T-helper 22 cell (primary cell): Measurements from ENCODE around the gene MGRN1.

Experiments used
- DNase-seq: peaks from one replicate; pipeline ENCODE4 v3.0.0-alpha.2; 2020; ENCODE audit warnings: low read depth

Gene MGRN1

DNA sequence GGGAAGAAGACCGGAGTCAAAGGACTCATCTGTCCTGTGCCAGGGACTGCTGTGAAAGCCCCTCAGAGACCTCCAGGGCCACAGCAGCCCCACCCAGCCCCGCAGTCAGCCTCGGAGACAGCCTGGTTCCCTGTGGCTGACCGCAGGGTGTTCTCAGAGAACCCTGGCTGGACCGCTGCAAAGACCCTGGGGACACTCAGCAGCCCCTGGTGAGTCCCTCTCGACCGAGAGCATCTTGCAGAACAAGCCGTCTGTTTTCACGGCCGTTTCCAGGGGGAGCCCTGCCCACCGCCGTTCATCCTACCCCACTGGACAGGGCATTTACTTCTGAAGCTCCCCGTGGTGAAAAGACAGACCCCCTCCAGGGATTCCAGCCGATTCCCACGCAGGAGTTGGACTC, 20.2 kb upstream of the MGRN1 start:
- no peak for DNase-seq

DNA sequence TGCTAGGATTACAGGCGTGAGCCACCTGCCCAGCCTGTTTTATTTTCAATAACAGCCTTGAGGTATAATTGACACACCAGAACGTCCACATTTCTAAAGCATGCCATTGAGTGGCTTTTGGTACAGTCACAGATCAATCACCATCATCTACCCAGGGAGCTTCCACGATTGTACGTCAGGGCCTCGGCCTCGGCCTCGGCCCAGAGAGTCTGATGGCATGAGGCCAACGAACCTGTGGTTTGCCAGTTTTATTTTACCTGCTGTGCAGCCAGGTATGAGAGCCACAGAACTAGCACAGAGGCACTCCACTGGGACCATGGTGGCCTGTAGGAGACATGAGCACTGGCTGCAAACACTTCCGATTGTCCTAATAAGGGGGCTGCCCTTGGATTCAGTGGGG, 18.3 kb upstream of the MGRN1 start:
- no peak for DNase-seq

DNA sequence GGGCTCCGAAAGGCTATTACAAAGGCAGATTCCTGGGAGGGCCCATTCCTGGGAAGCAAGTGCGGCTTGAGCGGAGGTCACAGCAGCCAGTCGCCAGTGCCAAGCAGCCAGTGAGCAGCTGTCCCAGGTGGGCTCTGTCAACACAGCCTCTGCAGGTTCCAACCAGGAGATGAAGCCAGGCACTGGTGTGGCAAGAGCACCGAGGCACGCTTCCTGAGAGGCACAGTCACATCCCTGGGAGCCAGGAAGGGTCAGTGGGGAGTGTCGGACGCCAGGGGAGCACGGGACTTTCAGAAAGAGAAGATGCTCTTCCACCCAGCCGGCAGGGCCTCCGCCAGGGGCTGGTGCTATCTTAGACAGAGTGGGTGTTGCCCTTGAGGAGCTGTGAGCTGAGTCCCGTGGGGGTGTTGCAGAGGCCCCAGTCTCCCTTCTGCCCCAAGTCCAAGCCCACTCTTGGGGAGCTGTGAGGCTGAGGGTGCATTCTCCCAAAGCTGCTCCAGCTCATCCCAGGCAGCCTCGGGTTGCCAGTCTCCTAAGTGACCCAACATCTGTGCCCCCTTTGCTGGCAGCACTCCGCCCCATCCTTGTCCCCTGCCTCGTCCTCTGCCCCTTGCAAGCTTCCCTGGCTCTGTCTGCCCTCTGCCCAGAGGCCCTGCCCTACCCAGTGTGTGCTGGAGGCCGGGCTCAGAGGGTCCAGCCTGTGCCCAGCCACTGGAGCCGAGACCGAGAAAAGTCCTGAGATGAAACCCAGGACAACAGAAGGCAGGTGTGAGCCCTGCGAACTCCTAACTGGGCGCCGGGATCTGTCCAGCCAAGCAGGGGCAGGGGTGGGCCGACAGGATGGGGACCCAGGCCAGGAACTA, 16.6 kb upstream of the MGRN1 start:
- DNase-seq, result no peak

DNA sequence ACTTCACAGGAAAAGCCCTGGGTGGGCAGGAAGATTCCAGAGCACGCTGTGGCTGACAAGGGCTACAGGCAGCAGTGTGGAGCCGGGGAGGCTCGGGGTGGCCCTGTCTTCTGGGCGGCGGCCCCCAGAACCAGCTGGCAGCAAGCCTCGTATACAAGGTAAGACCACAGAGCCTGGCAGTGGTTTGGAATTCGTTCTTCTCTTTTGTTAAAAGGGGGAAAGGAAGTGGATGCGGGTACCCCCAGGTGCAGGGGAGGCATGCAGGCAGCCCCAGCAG, 16.0 kb upstream of the MGRN1 start:
- DNase-seq, result no peak

DNA sequence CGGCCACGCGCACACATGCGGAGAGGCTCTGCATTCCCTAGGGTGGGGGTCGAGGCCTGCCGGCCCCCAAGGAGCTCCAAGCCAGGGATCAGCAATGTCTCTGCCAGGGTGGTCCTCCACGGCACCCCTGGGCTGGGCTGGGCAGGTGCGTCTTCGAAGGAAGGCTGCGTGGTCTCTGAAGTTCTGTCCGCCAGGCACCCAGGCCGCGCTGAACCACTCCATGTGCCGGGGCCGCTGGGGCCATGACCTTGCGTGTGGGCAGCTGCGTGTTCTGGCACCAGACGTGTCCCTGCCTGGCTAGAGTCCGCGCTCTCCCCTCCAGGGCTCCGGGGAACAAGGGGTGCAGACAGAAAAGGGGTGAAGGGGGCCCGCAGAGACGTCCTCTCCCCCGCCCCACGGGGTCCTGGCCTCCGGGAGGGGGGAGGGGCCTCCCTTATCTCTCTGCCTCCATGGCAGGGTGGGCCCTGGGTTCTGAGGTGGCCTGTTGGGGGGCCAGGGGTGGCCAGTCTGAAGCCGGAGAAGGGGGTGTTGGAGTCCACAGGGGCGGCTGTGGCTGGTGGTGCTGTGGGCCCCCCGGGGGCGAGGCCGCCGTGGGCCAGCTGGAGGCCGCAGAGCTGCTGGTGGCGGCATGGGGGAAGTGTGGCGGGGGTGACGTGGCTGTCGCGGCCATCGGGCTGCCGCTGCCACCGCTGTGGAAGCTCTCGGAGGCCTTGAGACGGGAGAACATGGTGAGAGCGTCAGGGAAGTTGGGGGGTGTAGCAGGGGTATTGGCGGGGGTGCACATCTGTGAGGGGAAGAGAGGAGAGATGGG, 15.2 kb upstream of the MGRN1 start:
- DNase-seq, result no peak

DNA sequence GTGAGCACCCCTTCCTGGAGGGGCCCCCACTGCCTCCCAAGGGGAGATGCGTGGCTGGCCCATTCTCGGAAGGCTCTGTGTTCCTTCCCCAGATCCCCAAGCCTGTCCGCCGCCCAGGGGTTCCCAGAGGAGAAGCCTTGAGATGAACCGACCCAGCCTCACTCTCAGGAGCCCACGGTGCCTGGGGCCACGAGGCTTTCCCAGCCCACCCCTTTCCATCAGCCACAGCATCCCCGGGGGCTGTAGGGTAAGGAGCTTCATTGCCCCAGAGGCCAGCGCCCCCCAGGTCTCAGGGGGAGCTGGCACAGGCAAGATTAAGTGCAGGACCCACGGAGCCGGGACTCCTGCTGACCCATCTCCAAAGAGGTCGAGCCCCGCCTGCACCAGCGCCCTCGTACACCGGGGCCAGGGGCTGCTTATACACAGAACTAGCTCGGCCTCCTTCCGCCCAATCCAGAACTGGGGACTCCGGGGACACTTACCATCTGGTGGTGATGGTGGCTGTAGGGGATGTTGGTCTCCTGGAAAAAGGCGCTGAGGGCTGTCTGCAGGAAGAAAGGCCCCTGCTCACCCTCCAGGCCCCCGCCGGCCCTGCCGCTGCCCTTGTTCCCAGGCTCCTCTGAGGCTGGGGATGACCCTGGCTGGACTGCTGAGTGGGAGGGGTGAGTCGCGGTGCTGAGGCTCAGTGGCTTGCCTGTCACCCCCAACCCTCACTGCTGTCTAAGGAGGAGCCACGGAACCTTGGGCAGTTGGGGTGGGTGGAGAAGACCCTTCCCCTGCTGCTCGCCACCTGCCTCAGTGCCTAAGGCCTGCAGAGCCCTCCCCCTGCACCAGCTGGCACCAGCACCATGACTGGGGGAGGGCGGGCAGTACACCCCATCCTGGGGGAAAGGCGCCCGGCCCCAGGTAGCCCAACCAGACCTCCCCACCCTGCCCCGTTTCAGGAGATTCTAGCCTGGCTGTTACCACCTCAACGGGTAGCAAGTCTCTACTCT, 14.3 kb upstream of the MGRN1 start:
- no peak for DNase-seq

DNA sequence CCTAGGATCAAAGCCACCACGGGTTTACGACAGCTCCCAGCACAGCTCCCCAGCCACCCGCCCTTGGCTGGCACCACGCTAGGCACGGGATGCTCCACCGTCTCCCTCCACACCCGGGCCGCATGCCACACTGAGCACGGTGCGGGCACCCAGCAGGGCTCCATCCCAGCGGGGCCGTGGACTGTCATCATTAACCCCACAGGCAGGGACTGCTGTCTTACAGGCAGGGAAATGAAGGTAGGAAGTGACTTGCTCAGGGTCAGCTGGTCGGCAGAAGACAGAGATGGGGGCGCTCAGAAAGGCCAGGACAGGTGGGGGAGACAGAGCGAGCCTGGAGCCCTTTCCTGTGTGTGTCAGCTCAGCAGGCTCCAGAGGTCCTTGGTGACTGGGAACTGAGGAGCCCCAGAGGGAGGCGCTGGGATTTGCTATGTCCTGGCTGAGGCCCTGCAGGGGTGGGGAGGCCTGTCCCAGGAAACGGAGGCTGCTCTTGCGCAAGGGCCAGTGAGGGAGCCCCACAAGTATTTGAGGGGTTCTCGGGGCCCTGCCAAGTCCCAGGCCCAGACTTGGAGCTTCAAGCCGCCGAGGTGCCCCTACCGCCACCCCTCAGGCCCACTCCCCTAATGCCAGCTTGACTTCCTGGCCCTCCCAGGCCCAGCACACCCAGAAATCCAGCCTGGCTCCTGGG, 13.1 kb upstream of the MGRN1 start:
- DNase-seq, result no peak

DNA sequence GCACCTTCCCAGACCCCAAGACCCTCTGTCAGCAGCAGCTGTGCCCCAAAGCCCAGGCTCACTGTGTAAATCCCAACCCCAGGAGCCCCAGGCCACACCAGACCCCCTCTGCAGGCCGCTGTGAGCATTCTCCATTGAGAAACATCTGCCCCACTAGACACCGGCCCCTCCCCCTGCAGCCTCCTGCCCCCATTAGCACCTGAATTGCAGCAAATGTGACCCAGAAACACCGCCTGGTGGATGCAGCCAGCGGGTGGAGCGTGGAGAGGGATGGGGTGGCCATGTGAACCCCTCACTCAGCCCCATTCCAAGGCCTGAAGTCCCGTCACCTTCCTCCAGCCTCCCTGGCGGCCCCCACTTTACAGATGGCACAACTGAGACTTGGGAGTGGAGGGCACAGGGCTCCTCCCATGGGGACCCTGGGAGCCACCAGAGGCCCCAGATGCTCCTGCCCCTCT, 12.1 kb upstream of the MGRN1 start:
- DNase-seq, result no peak

DNA sequence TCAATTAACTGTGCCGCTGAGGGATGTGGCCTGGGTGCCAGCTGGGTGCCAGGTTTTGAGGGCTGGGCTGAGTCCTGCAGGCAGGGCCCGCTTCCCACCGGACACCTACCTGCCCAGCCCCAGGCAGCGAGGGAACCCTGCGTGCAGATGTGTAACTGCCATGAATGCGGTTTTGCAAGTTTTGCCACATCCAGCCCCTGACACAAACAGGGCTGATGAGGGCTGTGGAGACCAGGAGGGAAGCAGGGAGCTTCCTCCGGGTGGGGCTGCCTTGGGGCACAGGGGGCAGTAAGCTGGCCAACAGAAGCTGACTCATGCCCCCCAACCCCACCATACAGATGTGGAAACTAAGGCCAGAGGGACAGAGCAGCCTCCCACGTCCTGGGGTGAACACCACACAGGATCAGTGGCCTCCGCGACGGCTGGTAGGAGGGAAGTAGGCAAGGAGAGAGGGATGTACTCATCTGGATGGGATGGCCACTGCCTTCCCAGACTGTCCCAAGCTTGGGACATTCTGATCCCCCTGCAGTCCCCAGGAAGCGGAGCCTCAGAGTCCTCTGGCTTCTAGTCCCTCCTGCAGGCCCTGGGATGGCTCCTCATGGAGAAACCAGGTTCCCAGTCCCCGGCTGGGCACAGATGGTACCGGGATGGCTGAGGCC, 11.5 kb upstream of the MGRN1 start:
- DNase-seq, result no peak

DNA sequence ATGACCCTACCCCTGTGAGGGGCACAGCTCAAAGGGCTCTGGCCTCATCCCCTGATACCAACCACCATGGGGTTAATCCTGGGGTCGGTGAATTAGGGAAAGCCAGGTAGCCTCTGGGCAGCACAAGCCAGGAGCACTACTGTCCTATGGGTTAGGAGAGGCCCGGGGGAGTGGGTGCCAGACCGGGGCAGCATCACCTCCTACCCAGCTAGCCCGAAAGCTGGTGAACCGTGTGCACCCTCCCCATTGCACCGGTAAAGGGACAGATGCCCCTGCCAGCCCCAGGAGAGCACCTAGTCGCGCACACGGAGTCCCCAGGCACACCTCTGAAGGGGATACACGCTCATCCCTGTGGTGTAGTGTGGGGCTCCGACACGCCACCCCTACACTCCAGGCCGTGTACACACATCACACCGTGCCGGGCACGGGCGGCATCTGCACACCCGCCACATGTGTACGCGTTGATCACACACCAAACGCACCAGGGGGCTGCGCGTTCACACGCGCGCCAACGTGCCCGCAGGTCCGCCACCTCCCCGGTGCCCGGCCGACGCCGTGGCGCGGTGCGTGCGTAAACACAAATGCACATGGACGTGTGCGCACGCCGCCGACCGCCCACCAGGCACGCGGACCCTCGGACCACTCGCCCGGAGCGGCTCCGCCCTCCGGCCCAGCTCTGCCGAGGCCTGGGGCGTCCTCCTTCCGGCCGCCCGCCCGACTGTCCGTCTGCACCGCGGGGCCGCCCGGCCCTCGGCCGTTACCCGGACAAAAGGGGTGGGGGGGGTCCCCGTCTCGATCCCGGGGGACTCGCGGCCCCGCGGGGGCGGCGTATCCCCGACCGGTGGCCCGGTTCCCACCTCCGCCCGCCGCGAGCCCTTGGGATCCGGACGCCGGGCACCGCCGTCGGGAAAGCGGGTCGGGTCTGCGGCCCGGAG, 10.7 kb upstream of the MGRN1 start:
- no peak for DNase-seq

DNA sequence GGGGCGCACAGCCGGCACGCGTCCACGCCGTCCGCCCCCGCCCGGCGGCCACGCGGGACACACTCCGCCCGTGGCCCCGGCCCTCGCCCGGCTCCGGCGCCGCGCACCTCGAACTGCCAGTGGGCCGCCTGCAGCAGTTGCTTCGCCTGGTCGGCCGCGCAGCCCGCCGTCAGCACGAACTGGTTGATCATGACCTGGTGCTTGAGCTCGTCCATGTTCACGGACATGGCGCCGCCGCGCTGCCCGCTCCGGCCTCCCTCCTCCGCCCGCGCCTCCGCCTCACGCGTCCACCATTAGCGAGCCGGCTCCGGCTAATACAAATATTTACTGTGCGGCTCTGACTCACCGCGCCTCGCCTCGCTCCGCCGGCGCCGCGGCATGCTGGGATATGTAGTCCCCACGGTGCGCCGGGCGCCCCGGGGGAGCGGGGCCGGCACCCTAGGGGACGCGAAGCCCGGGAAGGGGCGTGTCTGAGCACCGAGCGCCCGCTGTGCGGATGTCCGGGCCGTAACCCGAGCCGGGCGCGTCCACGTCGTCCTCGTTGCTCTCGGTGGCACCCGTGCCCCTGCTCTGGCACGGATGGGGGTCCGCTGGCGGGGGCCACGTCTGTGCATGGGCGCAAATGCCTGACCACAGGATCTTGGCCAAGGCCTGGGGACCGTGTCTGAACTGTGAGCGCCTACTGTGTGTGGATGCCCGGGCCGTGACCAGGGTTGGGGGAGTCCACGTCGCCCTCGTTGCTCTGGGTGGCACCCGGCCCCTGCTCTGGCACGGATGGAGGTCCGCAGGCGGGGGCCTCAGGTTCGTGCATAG, 9.8 kb upstream of the MGRN1 start, which contains the start of gene UBALD1:
Gene UBALD1 (minus strand): TSS at position 318 of the 813 bp plus-strand sequence. CDS start 91 bp downstream, at position 227.
- peak; percentile 73 for DNase-seq

DNA sequence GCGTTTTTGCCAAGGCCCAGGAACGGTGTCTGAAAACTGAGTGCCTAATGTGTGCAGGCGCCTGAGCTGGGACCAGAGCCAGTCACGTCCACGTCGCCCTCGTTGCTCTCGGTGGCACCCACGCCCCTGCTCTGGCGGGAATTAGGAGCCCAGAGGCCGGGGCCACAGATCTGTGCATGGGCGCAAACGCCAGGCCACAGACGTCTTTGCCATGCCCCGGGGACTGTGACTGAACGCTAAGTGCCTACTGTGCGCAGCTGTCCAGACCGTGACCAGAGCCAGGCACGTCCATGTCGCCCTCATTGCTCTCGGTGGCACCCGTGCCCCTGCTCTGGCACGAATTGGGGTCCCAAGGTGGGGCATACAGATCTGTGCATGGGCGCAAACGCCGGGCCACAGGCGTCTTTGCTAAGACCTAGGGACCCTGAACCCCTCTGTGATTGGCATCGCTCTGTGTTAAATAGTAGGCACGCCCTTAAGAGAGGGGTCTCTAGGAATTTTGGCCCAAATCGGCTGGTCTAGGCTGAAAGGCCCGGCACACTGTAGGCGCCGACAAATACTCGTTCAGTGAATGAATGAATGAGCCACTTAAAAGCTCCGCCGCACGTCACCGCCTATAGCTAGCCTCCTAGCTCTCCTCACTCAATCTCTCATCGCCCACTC, 9.1 kb upstream of the MGRN1 start:
- no peak for DNase-seq

DNA sequence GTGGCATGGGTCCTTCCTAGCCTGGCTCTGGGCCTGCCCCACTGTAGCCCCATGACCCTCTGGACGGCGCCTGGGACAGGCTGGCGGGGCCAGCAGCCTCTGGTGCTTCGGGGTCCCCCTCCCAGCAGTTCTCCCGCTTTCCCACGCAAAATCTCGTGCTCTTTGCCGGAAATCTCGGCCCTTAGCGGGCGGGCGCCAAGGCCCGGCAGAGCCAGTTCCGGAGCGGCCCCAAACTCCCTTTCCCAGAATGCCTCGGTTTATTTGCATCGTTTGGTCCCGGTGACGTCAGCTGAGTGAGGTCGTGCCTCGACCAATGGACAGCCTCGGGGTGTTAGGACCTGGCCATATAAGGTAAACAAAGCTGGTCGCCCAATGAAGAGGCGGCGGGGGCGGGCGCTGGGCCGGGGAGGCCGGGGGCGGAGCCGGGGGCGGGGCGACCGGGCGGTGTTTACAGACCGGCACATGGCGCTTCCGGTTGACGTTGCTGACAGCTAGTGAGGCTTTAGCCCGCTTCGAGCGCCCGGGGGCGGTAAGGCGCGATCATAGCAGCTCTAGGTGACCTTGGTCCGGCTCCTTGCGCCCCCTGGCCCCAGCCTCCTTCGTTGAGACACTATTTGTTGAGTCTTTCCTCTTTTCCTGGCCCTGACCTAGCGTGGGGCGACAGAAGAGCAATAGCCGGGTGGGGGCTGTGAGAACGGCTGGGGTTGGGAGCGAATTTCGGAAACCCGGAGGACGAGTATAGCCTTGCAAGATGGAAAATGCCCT, 8.4 kb upstream of the MGRN1 start:
- DNase-seq, result peak; percentile 99

DNA sequence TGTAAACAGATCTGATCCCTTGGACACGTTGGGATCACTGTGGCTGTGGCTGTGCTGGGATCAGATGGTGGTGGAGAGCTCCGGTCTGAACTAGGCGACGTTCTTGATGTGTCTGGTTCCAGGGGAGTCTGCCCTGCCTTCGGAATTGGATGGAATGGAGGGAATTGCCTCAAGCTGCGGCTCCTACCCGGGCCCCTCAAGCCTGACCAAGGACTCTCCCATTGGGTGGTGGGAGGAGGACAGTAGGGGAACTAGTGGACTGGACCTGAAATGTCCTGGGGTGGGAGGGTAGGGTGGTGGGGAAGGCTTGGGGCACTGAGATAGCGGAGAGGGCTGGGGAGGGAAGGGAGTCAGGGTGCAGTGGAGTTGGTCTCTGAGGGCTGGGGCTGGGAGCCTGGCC, 6.7 kb upstream of the MGRN1 start:
- DNase-seq, result no peak

DNA sequence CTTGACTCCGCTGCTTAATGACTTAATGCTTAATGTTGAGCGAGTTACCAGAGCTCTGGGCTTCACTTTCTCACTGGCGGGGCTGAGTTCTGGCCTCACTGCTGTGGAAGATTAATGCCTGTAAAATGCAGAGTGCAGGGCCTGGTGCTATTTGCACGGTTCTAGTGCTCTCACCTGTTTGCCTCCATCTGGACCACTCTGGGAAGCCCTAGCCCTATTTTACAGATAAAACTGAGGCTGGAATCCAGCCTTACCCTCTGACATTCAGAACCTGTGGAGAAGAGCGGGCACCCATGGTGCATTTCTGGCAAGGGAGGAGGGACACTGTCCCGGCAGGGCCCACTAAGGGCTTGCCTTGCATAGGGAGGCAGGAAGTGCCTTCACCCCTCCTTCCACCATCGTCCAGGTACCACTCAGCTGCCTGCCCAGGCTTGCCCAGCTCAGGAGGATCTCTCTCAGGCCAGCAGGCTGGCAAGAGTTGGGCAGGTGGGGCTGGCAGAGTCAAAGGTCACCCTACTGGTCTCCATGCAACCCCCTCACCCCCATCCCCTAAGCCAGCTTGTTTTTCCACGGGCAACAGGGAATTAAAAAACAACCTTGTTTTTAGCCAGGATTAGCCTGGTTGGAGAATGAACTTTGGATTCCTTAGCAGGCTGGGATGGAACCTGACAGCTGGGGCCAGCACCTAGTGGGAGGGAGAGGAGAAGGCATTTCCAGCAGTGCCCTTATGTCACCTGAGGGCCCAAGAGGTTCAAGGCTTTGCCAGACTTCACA, 5.8 kb upstream of the MGRN1 start:
- no peak for DNase-seq

DNA sequence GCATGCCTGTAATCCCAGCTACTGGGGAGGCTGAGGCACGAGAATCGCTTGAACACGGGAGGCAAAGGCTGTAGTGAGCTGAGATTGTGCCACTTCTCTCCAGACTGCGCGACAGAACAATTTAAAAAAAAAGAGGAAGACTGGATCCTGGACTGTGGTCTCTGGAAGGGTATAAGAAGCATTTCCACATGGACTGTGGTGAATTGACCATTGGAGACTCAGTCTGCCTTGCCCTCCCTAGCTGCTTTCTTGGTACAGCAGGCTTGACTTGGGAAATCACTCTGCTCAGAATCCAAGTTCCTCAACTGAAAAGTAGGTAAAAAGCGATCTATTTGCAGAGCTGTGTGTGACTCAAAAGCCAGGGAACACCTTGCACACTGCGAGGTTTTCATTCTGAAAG, 1.0 kb upstream of the MGRN1 start:
- no peak for DNase-seq
